Psoas muscle (tissue), 8 donors: ENCODE measurements around the gene OSBPL6. TPM values are rescaled to one million over a fixed set of nuclear protein-coding genes. Genes with fewer than 3 reads are reported as not detected.

Experiments
- ATAC-seq, 4 donors: fragments of 200-7000 bp; cut with Tn5 transposase; one replicate each; pipeline ENCODE4 v1.9.1; 2020; ENCODE audit warnings: moderate library complexity in 3 of 4, mild to moderate bottlenecking in 2 of 4
- DNase-seq, 2 donors: peaks; one replicate each; pipeline ENCODE4 v3.0.0-alpha.2; 2020
- H3K27ac ChIP-seq: fragments of 200-600 bp; one replicate; pipeline ENCODE4 v1.8.0; 2022
- H3K27me3 ChIP-seq, 3 donors: fragments of 200-600 bp in 1 of 3; one replicate each; pipeline versions ENCODE4 v1.6.1 to v1.8.0; 2013 to 2022; ENCODE audit warnings: low read length in 2 of 3, mild to moderate bottlenecking in 2 of 3, moderate library complexity in 1 of 3; ENCODE audit not compliant: insufficient read depth in 3 of 3
- H3K36me3 ChIP-seq, 2 donors: fragments of 200-600 bp in 1 of 2; one replicate each; pipeline versions ENCODE4 v1.6.1 to v1.8.0; 2013 to 2022; ENCODE audit warnings: low read depth in 1 of 2, mild to moderate bottlenecking in 1 of 2, moderate library complexity in 1 of 2; ENCODE audit not compliant: insufficient read depth in 1 of 2
- H3K4me1 ChIP-seq: fragments of 200-600 bp; one replicate; pipeline ENCODE4 v1.8.0; 2022
- H3K4me3 ChIP-seq: fragments of 200-600 bp; one replicate; pipeline ENCODE4 v1.8.0; 2022; ENCODE audit warnings: mild to moderate bottlenecking
- H3K9me3 ChIP-seq: fragments of 200-600 bp; one replicate; pipeline ENCODE4 v1.8.0; 2022
- WGBS, 3 donors: extraction: QIAGEN DNeasy Blood & Tissue Kit; methylation state at CpG; one replicate each; pipeline versions ENCODE4 v1.1.6 to v1.1.7; 2013; 5-methylcytosine and 5-hydroxymethylcytosine counted together
- intact Hi-C, 2 donors: fragments of 100-400 bp; cut with DNase I; formaldehyde crosslinking; loops; one replicate each; pipeline versions ENCODE4 v1.11.0 to v1.14.2; 2022
- polyA plus RNA-seq, 3 donors: library from polyadenylated mRNA; stranded (reverse); fragments of 200-250 nt; gene quantifications; one replicate each; pipeline ENCODE4 v1.2.3, GENCODE V29; 2013
- total RNA-seq, 4 donors: library from RNA; stranded (reverse); fragmentation: NEBNext Ultra II Directional in 2 of 4; extraction: Animal tissue kit (Norgen Biotek cat#: 25700) in 2 of 4; gene quantifications; one replicate each; pipeline versions ENCODE4 v1.2.1 to v1.2.4, GENCODE V29; 2021 to 2023
- TF ChIP-seq, protein P1 (sequence below): fragments of 200-600 bp; IDR thresholded peaks from one replicate; pipeline ENCODE4 v1.8.0; 2022; ENCODE audit warnings: antibody characterized with exemption
- donor health status: healthy with polysubstance abuse.
- donor health status: DM: no; HTN: no; CAD: no; lungs with moderate emphysema.
- donor health status: Bipolar disorder and iron deficiency.
- donor health status: healthy.
- donor health status: DM: yes; HTN: yes; CAD: no.
- donor health status: DM: no; HTN: no; CAD: no.
- donor health status: DM: no; HTN: no; CAD: no.
- donor health status: DM: yes; HTN: yes; CAD: no.

Gene OSBPL6
- total and polyA plus RNA-seq, 7 donors, result 11.4 to 147 (median 36.2) TPM

DNA sequence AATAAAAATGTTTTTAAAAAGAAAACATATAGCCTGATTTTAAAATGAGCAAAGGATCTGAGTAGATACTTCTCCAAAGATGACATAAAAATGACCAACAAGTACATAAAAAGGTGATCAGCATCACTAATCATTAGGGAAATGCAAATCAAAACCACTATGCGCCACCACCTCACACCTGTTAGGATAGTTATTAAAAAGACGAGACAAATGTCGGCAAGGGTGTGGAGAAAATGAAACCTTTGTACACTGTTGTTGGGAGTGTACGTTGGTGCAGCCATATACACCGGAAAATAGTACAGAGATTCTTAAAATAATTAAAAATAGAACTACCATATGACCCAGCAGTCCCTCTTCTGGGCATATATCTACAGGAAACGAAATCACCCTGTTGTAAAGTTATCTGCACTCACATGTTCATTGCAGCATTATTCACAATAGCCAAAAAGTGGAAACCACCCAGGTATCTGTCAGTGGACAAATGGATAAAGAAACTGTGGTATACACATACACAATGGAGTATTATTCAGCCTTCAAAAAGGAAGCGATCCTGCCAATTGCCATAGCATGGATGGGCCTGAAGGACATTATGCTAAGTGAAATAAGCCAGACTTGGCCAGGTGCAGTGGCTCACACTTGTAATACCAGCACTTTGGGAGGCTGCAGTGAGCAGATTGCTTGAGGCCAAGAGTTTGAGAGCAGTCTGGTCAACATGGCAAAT, 165.0 kb downstream of the OSBPL6 start:
- Histone ChIP-seq H3K4me3 (no peak overlapping the region), H3K36me3 (peaks cover 0 to 48% of the 10 kb centered on the region in 2 donors), H3K4me1 (no peaks in the 10 kb centered on the region), H3K9me3 (peaks cover 15% of the 10 kb centered on the region), H3K27me3 (no peaks in the 10 kb centered on the region), H3K27ac (no peak overlapping the region)
- peak in 1 of 4 donors; percentile 27 for ATAC-seq
- TF ChIP-seq, protein P1, sequence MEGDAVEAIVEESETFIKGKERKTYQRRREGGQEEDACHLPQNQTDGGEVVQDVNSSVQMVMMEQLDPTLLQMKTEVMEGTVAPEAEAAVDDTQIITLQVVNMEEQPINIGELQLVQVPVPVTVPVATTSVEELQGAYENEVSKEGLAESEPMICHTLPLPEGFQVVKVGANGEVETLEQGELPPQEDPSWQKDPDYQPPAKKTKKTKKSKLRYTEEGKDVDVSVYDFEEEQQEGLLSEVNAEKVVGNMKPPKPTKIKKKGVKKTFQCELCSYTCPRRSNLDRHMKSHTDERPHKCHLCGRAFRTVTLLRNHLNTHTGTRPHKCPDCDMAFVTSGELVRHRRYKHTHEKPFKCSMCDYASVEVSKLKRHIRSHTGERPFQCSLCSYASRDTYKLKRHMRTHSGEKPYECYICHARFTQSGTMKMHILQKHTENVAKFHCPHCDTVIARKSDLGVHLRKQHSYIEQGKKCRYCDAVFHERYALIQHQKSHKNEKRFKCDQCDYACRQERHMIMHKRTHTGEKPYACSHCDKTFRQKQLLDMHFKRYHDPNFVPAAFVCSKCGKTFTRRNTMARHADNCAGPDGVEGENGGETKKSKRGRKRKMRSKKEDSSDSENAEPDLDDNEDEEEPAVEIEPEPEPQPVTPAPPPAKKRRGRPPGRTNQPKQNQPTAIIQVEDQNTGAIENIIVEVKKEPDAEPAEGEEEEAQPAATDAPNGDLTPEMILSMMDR, result no peak
- no peak for DNase-seq
- intact Hi-C loops, result no loop called here
- WGBS, 3 donors, result 80 to 96% (median 80%) methylated on average over 7 of the region's 7 CpGs

DNA sequence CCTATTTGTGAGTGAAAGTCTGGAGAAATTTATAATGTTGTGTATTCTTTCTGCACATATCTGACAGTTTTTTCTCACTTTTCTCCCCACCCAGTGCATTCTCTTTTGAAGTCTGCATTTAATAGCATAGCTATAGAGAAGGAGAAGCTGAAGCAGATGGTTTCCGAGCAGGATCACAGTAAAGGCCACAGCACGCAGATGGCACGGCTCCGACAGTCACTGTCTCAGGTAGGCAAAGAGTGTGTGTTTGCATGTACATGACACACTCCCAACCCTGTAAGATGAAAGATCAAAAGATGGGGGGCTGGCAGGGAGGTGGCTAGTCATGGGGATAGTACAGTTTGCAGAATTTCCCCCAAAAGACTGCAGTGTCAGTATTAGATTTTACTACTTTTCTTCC, 167.3 kb downstream of the OSBPL6 start:
- no peak overlapping the region for H3K27ac ChIP-seq
- intact Hi-C loops, result no loop called here
- peaks cover 15% of the 10 kb centered on the region for H3K9me3 ChIP-seq
- ATAC-seq (no peak), DNase-seq (no peak)
- no peak overlapping the region for H3K4me3 ChIP-seq
- TF ChIP-seq, protein P1, result no peak
- H3K36me3 ChIP-seq, result peaks cover 0 to 57% of the 10 kb centered on the region in 2 donors
- no peaks in the 10 kb centered on the region for H3K27me3 ChIP-seq
- H3K4me1 ChIP-seq, result no peaks in the 10 kb centered on the region
- WGBS, 3 donors, result 94 to 95% (median 95%) methylated on average over 4 of the region's 4 CpGs

DNA sequence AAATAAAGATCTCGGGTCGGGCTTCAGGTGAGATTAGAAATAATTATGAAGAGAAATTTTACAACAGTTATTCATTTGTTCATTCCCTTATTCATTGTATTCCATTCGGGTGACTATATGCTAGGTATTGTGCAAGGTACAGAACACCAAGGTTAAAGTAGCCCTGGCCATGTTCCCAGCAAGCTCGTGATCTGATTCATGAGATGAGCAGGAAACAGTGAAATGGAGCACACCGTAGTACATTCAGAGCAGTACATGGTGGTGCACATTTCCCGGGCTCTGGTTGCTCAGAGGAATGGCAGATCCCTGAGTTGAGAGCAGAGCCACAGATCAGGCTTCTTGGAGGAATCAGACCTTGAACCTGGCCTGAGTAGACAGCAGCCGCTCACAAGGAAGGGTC, 168.9 kb downstream of the OSBPL6 start:
- intact Hi-C loops, result no loop called here
- Histone ChIP-seq H3K27ac (peak overlapping the region; percentile 24), H3K9me3 (peaks cover 2% of the 10 kb centered on the region), H3K36me3 (peaks cover 0 to 59% of the 10 kb centered on the region in 2 donors), H3K4me1 (no peaks in the 10 kb centered on the region), H3K4me3 (no peak overlapping the region), H3K27me3 (no peaks in the 10 kb centered on the region)
- ATAC-seq (peak; percentile 66 to 97 (median 94)), DNase-seq (peak; percentile 64 to 75)
- TF ChIP-seq, protein P1, result no peak
- 63 to 87% (median 64%) methylated on average over 7 of the region's 7 CpGs for WGBS, 3 donors

DNA sequence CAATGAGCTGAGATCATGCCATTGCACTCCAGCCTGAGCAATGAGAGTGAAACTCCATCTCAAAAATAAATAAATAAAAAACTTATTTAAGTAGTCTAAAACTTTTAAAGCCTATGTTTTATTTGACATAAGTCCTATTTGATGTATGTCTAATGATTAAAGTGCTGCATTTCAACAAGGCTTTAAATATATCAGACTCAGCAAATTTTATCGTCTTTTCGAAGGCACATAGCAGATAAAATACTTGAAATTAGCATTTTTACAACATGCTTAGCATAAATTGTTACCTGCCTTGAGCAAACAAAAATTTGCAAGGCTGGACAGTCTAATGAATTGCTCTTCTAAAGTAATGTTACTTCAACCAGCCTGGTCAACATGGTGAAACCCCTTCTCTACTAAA, 170.8 kb downstream of the OSBPL6 start:
- TF ChIP-seq, protein P1, result no peak
- H3K4me1 ChIP-seq, result no peaks in the 10 kb centered on the region
- ATAC-seq (no peak), DNase-seq (no peak)
- 96 to 99% (median 99%) methylated on average over 2 of the region's 2 CpGs for WGBS, 3 donors
- peaks cover 0 to 65% of the 10 kb centered on the region in 2 donors for H3K36me3 ChIP-seq
- intact Hi-C loops, result no loop called here
- H3K9me3 ChIP-seq, result no peaks in the 10 kb centered on the region
- H3K4me3 ChIP-seq, result no peak overlapping the region
- H3K27ac ChIP-seq, result no peak overlapping the region
- no peaks in the 10 kb centered on the region for H3K27me3 ChIP-seq

DNA sequence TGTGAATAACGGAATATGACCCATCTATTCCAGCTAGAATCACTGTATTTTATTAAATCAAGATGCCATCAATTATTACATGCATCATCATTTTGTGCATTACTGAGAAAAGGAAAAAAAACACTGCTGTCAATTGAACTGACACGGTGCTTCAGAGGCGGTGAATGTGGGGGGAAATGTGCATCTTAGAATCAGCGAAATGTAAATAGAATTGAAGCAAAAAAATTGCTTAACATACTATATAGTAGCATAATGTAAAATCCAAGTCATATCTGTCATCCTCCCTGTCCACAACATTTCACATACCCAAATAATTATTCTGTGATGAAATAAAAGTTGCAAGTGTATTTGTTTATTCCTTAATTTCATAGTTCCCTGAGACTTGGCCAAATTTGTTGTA, 172.1 kb downstream of the OSBPL6 start:
- peaks cover 0 to 68% of the 10 kb centered on the region in 2 donors for H3K36me3 ChIP-seq
- ATAC-seq, result no peak
- WGBS, 3 donors, result 86 to 91% (median 90%) methylated on average over 4 of the region's 4 CpGs

More for the DNA sequence above, 172.1 kb downstream of the OSBPL6 start:
- intact Hi-C loops, result no loop called here
- TF ChIP-seq, protein P1, result no peak
- no peaks in the 10 kb centered on the region for H3K9me3 ChIP-seq
- no peak overlapping the region for H3K4me3 ChIP-seq
- no peaks in the 10 kb centered on the region for H3K4me1 ChIP-seq
- H3K27me3 ChIP-seq, result no peaks in the 10 kb centered on the region
- no peak overlapping the region for H3K27ac ChIP-seq
- no peak for DNase-seq
